NCI-H82 treated with DMSO at 0.1 percent for 48 hours (cell line): ENCODE data around the gene CAPN14.

Experiments
- DNase-seq: peaks from one replicate; lab custom pipeline; 2025; ENCODE audit not compliant: unreplicated experiment; lab: John Stamatoyannopoulos, UW

Gene CAPN14

DNA sequence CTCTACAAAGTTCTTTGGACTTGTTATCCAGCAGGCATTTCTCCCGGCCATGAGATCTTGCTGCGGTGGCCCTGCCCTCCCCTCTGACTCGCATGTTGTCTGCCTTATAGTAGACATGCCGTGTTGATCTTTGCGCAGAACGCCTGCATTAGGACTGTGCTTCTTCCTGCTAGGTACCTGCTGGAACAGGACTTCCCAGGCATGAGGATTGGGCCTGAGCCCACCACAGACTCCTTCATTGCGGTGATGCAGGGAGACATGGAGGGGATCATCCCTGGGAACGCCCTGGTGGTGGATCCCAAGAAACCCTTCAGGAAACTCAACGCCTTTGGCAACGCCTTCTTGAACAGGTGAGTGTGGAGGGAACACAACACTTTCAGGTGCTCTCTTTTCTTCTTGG, 26.8 kb upstream of the CAPN14 start:
- no peak for DNase-seq

DNA sequence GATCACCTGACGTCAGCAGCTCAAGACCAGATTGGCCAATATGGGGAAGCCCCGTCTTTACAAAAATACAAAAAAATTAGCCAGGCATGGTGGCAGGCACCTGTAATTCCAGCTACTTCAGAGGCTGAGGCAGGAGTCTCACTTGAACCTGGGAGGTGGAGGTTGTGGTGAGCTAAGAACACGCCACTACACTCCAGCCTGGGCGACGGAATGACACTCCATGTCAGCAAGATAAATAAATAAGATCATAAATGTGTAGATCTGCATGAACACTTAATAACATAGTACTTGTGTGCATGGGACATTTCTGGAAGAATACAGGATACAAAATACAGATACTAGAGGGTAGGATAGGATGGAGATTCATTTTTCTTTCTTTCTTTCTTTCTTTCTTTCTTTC, 25.7 kb upstream of the CAPN14 start:
- DNase-seq, result no peak

DNA sequence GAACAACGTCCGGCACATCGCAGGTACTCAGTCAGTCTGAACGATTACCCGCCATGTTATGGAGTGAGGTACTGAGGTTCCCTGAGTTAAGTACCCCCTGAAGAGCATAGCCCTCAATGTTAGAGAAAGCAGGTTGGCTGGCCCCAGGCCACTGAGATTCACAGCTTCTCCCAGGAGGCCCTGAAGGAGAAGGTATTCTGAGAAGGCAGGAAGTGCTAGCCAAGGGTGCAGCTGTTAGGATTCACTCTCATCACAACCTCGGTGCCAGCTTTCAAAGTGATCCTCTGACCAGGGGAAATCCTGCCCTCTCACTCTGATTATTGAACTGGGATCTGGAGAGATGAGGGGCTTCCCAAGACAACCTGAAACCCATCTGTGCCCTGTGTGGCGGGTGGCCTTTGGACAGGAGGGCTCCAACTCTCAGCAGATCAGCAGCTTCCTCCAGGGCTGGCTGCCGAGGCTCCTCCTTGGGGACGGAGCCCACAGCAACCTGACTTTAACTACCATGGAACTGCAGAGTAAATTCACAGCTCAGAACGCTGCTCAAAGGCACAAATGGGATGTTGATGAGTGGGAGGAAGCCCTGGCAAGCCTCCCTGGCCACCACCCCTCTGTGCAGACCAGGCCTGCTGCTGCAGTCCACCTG, 24.4 kb upstream of the CAPN14 start:
- DNase-seq, result no peak

- no peak for DNase-seq
Measured at GRCh38 chr2:31240381-31241365, 23.4 kb upstream of the CAPN14 start.

GRCh38 chr2:31239593-31240177, 22.4 kb upstream of the CAPN14 start:
- no peak for DNase-seq

- no peak for DNase-seq
Measured at GRCh38 chr2:31238906-31239592, 21.7 kb upstream of the CAPN14 start.

DNA sequence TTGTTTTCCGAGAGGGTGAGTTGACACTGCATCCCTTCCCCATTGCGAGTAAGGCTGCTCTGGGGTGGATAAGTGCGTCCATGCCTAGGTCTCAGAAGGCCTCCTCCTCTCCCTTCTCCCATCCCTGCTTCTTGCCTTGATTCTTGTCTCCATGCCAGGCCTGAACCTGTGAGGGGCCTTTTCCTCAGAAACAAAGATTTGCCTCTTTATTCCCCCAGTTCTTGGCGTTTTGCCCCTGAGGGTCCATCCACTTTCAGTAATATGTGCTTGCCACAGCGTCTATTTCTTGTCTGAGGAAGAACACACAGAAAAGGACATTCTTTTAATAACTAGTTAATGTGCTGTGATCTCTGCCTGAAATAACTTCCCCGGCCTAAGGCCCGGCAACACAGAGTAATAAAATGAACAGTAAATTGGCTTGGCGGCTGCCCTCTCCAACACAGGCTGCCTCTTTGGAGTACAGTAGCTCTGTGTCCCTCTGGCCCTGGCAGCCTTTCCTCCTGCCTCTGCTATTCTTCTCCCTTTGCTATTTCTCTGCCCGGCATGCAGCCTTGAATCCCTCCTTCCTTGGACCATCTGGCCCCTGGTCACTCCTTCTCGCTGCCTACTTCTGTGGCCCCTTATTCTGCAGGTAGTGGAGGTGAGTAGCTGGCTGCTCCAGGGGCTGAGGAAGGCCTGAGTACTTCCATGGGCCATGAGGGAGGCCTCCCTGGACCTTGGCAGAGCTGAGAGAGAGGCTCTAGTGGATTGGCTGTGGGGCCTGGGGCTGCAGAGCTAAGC, 21.0 kb upstream of the CAPN14 start:
- DNase-seq, result no peak

DNA sequence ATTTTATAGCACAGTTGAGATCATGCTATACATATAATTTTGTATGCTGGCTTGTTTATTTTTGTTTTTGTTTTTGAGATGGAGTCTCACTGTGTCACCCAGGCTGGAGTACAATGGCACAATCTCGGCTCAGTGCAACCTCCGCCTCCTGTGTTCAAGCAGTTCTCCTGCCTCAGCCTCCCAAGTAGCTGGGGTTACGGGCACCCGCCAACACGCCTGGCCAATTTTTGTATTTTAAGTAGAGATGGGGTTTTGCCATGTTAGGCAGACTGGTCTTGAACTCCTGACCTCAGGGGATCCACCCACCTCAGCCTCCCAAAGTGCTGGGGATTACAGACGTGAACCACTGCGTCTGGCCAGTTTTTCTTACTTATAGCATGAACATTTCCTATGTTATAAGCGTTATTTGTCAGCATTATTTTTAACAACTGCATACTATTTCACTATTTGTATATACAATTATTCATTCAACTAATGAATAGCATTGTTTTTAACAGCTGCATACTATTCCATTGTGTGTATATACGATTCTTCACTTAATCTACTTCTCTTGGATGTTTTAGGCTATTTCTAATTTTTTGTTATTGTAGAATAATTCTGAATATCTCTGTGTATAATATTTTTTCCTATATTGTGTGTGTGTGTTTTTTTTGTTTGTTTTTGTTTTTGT, 20.2 kb upstream of the CAPN14 start:
- no peak for DNase-seq

- no peak for DNase-seq
Measured at GRCh38 chr2:31236433-31237205, 19.3 kb upstream of the CAPN14 start.

DNA sequence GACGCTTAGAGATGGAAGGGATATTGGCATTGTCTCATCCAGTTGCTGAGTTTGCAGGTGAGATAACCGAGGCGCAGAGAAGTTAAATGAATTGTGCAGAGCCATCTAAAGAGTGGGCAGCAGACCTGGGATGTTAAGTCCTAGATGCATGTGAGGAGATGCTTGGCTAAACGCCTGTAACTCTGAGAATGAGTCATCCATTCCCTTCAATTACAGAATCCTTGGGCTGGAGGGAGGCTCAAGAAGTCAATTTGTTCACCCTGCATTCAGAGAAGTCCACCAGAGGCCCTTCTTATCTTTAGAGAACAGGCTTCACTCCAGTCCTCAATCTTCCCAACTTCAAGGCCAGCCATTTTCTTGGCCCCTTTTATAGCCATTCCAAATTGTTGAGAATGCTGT, 18.2 kb upstream of the CAPN14 start:
- no peak for DNase-seq

DNA sequence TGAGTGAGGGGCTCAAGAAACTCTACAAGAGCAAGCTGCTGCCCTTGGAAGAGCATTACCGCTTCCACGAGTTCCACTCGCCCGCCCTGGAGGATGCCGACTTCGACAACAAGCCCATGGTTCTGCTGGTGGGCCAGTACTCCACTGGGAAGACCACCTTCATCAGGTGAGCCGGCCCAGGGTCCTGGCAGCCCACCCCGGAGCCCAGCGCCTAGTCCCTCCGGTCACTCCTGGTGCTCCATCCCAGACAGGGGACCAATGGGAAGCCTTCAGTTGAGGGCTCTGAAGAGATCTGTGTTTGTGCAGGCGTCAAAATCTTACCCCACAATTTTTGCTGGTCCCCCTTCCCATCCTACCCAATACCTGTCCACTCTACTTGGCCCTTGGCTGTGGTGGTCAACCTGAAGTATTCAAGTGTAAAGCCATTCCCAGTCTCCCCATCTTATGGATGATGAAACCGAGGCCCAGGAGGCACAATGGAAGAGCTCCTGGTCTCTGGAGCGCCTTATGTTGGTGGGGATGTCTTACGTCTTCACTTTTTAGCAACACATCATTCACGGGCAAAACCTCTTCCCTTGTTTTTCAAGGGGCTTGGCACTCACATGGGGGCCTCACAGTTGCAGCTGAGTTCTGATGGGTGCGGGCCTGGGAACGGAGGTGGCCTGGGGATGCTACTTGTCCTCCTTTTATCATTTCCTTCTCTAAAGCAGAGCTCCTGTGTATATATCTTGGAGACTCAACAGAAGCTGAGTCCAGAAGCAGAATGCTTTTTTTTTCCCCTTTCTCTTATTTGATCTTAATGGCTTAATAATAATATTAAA, 17.6 kb upstream of the CAPN14 start:
- no peak for DNase-seq

- peak; percentile 93 for DNase-seq
Measured at GRCh38 chr2:31233741-31234682, 16.7 kb upstream of the CAPN14 start, which contains the start of gene EHD3. Gene EHD3 (plus strand): TSS chr2:31234152. CDS start chr2:31234622, 470 bp downstream.

- no peak for DNase-seq
Measured at GRCh38 chr2:31233231-31233630, 15.9 kb upstream of the CAPN14 start.

- DNase-seq, result peak; percentile 91
Measured at GRCh38 chr2:31232586-31232985, 15.3 kb upstream of the CAPN14 start.

DNA sequence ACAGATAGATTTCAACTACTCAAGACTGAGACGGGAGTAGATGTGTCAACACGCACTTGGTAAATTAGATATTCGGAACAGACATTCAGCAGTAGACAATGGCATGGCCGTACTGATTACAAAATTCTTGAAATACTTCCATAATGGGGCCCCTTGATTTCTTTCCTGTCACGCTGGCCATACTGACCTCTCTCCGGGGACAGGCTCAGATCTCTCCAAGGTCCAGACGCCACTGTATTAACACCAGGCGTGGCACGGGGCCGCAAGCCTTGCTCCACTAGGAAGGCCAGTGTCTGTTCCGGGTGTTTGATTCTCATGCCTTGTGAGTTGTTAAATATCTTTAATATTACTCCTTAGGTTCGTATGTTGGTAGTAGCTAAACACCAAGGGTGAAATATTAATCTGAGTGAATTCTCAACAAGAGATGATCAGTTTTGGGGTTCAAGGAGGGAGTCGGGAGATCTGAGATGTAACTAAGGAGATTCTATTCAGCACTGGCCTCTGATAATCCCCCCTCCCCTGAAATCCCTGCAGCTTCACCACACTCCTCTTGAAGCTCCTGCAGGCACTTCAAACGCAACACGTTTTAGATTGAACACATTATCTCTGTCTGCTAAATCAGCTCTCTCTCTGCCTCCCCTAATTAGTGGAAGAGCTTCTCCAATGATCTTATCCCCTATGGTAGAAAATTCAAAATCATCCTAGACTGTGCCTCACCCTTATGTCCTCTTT, 14.4 kb upstream of the CAPN14 start:
- DNase-seq, result peak; percentile 35

DNA sequence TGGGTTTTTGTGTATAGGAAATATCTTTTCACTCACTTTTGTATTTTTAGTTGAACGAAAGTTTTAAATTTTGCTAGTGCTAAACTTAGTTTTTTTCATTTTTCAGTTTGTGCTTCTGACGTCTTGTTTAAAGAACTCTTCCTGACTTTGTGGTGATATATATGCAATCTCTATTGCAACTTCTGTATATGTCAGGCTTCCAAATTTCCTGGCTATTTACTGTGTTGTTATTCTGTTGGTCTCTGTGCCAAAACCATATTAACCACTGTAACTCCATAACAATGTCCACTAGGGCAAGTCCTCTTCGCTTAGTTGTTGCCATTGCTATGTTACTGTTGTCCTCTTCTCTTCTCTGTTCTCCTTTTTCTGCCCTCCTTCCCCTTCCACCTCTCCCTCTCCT, 13.4 kb upstream of the CAPN14 start:
- no peak for DNase-seq

- DNase-seq, result no peak
Measured at GRCh38 chr2:31228717-31229116, 11.4 kb upstream of the CAPN14 start.
